GM10847 (cell line): ENCODE data around the gene VWA2.

ENCODE experiments used
- POLR2A ChIP-seq: IDR thresholded peaks from 2 replicates; pipeline ENCODE4 v1.6.1; 2011; ENCODE audit not compliant: insufficient read length; ENCODE audit errors: extremely low read depth

Gene VWA2

DNA sequence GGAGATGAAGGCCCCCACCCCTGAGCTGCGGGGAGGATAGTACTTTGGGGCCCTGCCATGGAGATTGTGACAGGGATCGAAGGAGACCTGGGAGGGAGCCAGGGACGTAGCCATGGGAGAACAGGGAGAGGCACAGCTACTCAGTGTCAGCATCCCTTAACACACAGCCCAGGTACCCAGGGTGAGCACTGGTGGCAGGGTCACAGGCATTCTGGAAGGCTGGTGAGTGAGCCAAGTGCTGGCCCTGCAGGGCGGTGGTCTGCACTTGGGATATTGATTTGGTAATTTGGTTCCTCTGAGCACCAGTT lies 39.8 kb downstream of the VWA2 start:
- no peak for TF ChIP-seq POLR2A

DNA sequence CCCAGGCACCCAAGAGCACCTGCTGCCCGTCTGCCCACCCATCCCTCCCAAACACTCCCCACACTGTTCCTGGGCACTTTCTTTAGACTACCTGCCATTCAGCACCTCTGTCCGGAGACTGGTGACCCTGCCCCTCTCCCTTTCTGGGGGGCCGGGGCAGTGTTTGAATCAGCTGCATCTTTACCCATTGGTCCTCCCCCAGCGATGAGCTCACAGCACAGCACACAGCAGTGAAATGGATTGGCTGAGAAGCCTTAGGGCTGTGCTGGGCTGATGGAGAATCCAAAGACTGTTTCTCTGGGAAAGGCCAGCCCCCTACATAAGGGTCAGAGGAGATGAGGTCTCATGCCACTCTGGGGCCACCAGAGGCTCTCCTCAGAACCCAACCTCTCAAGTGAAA lies 40.2 kb downstream of the VWA2 start:
- TF ChIP-seq POLR2A, result no peak

DNA sequence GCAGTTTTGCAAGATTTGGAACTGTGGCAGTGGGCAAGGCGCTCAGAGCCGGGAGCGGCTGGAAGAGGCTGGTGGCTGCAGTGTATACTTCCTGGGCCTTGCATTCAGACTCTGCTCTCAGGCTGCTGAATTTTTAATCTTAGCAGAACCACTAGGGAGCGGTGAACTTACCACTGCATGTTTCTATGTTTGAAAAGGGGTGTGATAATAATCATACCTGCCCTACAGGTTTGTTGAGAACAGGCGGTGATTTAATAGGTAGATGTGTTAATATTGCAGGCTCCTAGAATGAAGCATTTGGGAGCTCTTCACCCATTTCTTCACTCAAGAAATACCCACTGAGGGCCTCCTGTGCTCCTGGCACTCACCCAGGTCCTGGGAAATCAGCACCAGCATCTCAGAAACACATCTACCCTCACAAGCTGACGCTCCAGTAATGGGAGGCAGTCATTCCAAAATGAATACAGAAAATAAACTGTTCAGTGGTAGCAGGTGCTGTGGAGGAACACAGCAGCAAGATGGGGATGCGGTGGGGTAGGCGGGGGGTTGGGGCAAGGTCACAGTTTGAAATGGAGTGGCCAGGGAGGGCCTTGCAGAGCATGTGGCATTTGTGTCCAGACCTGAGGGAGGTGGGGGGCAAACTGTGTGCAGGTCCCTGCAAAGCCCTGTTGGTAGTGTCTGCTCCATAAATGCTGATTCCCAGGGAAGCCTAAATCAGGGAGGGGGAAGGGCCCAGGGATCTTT lies 41.0 kb downstream of the VWA2 start:
- TF ChIP-seq POLR2A, result no peak

DNA sequence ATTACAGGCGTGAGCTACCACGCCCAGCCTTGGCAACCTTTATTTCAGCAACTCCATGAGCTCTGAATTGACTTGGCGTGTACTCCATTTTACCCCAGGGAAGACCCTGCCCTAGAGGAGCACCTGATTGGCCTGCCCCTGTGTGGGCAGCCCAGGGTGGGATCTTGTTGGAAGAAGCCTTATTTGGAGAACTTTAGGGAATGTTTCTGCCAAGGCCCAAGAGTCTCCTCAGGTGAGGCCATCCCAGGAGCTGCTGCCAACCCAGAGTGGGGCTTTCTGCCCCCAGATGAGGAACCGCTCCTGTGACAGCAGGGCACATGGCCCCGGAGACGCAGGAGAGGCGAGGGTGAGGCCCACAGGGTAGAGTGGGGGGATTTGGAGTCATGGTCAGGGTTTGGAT lies 42.0 kb downstream of the VWA2 start:
- no peak for TF ChIP-seq POLR2A

DNA sequence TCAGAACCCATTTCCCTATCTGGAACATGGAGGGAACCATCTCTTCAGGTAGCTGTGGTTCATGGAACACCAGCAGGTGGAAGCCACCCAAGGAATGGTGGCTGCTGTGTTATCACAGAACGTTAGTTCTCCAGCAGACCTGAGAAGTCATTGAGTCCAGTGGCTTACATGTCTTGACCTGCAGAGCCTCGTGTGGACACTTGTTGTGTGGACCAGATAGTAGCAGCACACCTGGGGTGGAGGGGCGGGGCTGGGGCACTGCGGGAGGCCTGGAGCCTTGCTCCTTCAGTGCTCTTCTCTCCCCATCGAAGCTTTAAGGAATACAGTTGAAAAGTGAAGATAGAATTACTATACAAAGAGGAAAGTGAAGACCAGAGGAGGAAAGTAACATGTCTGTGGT lies 42.4 kb downstream of the VWA2 start:
- TF ChIP-seq POLR2A, result no peak

DNA sequence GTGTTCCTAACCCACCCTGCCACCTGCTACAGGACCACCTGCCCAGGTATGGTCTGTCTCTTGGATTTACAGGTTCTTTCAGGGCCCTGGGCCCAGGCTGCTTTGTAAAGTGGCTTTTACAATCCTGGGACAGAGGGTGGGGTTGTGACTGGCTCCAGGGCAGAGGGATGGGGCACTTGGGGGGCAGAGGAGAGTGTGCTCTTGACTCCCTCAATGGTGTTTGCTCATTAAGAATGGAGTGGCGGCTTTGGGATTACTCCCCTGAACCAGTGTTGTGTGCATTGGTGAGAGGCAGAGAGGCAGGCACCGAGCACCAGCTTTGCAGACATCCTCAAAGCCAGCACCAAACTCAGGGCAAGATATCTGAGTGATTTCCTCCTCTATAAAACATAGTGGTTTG lies 43.5 kb downstream of the VWA2 start:
- TF ChIP-seq POLR2A, result no peak

DNA sequence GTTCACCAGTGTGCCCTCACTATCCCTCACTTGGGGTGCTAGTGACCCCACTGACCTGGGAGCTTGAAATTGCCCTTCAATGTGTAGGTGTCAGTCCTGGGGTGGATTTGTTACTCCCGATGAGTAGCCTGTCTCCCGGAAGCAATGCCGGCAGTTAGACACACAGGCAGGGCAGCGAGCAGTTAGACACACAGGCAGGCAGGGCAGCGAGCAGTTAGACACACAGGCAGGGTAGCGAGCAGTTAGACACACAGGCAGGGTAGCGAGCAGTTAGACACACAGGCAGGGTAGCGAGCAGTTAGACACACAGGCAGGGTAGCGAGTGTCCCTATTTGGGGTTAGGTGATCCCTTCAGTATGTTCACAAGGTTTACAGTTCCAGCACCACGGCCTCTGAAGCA lies 44.0 kb downstream of the VWA2 start:
- TF ChIP-seq POLR2A, result no peak

DNA sequence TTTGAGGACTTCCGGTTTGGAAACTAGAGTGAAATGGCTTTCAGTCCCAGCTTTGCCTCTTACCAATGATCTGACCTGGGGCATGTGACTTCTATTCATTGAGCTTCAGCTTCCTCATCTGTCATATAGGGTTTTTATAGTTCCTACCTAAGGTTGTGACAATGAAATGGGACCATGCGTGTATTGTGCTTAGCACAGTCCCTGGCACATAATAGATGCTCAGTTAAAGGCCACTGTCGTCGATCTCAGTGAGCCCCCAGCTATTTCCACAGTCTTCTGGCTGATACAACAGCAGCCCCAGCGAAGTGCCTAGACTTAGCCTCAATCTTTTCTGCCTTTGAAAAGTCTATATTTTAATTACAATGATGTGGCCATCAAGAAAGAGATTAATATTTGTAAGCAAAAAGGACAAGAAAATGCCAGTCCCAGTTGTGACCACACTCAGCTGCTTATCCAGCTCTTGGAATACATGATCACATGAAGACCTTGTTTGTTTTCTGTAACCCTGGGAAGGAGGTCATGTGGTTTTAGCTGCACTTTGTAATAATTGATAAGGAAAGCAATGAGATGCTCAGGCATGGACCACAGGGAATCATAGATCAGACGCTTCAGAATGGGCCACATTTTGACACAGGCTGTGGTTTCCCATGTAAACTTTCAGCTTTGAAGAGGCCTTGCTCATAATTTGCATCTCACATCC lies 44.6 kb downstream of the VWA2 start:
- TF ChIP-seq POLR2A, result no peak

DNA sequence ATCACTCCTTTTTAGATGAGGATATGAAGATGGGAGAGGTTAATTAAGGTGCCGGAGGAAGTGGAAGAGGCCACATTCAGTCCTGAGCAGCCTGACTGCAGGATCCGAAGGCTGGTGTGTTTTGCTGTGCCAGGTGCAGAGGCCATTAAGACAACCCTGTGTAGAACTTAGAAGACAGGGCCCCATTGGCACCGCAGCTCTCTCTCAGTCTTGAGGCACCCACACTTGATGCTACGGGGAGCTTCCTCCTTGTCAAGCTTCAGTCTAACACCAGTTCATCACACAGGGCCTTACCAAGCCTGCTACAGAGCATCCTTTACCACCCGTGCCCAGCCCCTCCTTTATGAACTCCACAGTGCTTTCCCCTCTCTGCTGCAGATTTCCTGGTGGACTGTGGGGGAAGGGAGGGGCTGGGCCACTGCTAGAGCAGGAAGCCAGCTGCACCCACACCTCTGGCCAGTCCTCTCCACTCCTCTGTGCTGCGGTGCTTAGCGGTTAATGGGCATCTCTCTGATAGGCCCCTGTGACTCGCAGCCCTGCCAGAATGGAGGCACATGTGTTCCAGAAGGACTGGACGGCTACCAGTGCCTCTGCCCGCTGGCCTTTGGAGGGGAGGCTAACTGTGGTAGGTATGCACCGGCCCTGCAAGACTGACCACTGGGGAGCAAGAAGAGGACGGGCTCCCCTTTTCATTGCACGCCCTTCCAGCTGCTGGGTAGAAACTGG lies 45.5 kb downstream of the VWA2 start:
- TF ChIP-seq POLR2A, result no peak

DNA sequence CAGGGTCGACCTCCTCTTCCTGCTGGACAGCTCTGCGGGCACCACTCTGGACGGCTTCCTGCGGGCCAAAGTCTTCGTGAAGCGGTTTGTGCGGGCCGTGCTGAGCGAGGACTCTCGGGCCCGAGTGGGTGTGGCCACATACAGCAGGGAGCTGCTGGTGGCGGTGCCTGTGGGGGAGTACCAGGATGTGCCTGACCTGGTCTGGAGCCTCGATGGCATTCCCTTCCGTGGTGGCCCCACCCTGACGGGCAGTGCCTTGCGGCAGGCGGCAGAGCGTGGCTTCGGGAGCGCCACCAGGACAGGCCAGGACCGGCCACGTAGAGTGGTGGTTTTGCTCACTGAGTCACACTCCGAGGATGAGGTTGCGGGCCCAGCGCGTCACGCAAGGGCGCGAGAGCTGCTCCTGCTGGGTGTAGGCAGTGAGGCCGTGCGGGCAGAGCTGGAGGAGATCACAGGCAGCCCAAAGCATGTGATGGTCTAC lies 46.9 kb downstream of the VWA2 start:
- no peak for TF ChIP-seq POLR2A

DNA sequence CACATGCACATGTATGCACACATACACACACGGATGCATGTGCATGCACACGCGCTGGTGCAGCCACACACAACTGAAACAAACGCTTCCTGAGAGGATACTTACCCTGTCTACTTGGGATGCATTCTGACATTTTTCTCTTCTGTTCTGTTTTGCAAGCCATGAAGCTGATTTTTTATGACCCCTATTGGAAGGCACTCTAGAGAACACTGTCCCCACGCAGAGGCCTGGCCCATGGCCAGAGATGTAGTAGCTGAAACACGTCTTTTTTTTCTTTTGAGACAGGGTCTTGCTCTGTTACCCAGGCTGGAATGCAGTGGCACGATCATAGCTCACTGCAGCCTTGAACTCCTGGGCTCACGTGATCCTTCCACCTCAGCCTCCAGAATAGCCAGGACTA lies 47.9 kb downstream of the VWA2 start:
- TF ChIP-seq POLR2A, result no peak

DNA sequence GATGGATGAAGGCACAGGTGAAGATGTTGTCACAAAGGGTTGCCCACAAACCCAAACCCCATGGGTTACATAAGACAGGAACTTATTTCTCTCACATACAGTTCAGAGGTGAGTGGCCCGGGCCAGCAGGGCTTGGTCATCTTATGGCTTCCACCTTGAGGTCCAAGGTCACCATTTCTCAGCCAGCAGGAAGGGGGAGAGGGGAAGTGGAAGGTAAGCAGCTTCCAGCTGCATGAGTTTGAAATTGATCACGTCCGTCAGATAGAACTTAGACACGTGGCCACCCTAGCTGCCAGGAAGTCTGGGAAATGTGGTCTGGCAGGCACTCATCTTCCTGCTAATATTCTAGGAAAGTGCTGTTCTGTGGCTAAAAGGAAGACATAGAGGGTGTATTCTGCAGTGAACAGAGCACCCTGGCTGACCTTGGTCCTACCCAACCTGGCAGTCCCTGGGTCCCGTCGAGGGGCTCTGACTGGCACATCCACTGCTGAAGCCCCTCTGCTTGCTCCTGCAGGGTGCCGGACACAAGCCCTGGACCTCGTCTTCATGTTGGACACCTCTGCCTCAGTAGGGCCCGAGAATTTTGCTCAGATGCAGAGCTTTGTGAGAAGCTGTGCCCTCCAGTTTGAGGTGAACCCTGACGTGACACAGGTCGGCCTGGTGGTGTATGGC lies 49.5 kb downstream of the VWA2 start:
- TF ChIP-seq POLR2A, result no peak

DNA sequence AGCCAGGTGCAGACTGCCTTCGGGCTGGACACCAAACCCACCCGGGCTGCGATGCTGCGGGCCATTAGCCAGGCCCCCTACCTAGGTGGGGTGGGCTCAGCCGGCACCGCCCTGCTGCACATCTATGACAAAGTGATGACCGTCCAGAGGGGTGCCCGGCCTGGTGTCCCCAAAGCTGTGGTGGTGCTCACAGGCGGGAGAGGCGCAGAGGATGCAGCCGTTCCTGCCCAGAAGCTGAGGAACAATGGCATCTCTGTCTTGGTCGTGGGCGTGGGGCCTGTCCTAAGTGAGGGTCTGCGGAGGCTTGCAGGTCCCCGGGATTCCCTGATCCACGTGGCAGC lies 50.0 kb downstream of the VWA2 start:
- no peak for TF ChIP-seq POLR2A

DNA sequence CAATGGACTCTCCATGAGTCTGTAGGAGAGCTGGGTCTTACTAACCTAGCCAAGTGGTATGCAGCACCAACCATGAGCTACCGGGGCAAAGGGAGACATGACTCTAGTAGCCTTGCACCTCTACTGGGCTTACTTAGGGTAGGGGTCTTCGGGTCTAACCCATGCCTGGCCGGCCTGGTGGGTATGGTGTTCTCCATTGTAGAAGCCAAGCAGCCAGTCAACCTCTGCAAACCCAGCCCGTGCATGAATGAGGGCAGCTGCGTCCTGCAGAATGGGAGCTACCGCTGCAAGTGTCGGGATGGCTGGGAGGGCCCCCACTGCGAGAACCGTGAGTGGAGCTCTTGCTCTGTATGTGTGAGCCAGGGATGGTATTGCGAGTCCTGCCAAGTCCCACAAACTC lies 51.0 kb downstream of the VWA2 start:
- no peak for TF ChIP-seq POLR2A

DNA sequence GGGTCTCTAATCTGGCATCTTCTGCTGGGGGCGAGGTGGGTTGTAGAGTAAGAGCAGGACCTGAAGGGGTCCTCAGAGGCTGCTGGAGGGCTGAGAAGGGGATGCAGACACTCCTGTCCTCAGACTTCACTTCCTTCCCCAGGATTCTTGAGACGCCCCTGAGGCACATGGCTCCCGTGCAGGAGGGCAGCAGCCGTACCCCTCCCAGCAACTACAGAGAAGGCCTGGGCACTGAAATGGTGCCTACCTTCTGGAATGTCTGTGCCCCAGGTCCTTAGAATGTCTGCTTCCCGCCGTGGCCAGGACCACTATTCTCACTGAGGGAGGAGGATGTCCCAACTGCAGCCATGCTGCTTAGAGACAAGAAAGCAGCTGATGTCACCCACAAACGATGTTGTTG lies 52.0 kb downstream of the VWA2 start:
- TF ChIP-seq POLR2A, result no peak

DNA sequence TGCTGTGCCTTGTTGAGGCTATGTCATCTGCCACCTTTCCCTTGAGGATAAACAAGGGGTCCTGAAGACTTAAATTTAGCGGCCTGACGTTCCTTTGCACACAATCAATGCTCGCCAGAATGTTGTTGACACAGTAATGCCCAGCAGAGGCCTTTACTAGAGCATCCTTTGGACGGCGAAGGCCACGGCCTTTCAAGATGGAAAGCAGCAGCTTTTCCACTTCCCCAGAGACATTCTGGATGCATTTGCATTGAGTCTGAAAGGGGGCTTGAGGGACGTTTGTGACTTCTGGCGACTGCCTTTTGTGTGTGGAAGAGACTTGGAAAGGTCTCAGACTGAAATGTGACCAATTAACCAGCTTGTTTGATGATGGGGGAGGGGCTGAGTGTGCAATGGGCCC lies 52.5 kb downstream of the VWA2 start:
- no peak for TF ChIP-seq POLR2A
